GM20000 (cell line): ENCODE results near the gene ARHGEF37.

Experiments used
- DNase-seq: peaks from one replicate; pipeline ENCODE4 v3.0.0; 2012; ENCODE audit warnings: low spot score
- CTCF ChIP-seq: IDR thresholded peaks from 2 replicates; pipeline ENCODE4 v1.5.1; 2012; ENCODE audit warnings: mild to moderate bottlenecking, control low read depth; ENCODE audit errors: extremely low read depth, missing control alignments

Gene ARHGEF37

GRCh38 chr5:149604321-149604720 lies 23.0 kb downstream of the ARHGEF37 start:
- TF ChIP-seq CTCF: no peak
- no peak for DNase-seq

- TF ChIP-seq CTCF: no peak
- DNase-seq: no peak
These were observed 24.2 kb downstream of the ARHGEF37 start for GRCh38 chr5:149605354-149605997.

GRCh38 chr5:149605998-149606724 lies 24.9 kb downstream of the ARHGEF37 start:
- peak; percentile 58 for DNase-seq

GRCh38 chr5:149608936-149609545 lies 27.7 kb downstream of the ARHGEF37 start:
- TF ChIP-seq CTCF: no peak
- DNase-seq: no peak

More at GRCh38 chr5:149605998-149606724, 24.9 kb downstream of the ARHGEF37 start:
- TF ChIP-seq CTCF: no peak

GRCh38 chr5:149609640-149610219 lies 28.4 kb downstream of the ARHGEF37 start:
- no peak for DNase-seq
- no peak for TF ChIP-seq CTCF

- no peak for DNase-seq
- no peak for TF ChIP-seq CTCF
These were observed 29.4 kb downstream of the ARHGEF37 start for GRCh38 chr5:149610589-149611255.
